Natural killer cell (primary cell): ENCODE data around the gene MAP2K2. TPM values are rescaled to one million over a fixed set of nuclear protein-coding genes. Genes with fewer than 3 reads are reported as not detected.
"Not testable (repeated sequence)": the region's sequence is repeated elsewhere in the genome, so short reads cannot be mapped to it uniquely, and the experiment has no call there.

Experiments used
- ATAC-seq, 3 donors: fragments of 150-1000 bp in 2 of 3; fragments of 200-7000 bp in 1 of 3; cut with Tn5 transposase; 1 replicate in 1 of 3; 2 replicates in 2 of 3; pipeline ENCODE4 v1.10.0; 2021; ENCODE audit warnings: mild to moderate bottlenecking in 2 of 3, moderate library complexity in 2 of 3
- DNase-seq, 2 donors: peaks; one replicate each; pipeline versions ENCODE4 v3.0.0 to v3.0.0-alpha.2; 2013 to 2021; ENCODE audit warnings: mixed read lengths in 1 of 2
- H3K27ac ChIP-seq: one replicate; pipeline ENCODE4 v1.5.1; 2013; ENCODE audit warnings: mild to moderate bottlenecking, low read length
- H3K27me3 ChIP-seq: one replicate; pipeline ENCODE4 v1.6.1; 2013; ENCODE audit warnings: low read length; ENCODE audit not compliant: control insufficient read depth, insufficient read depth
- H3K36me3 ChIP-seq: one replicate; pipeline ENCODE4 v1.6.1; 2013; ENCODE audit warnings: low read length; ENCODE audit not compliant: control insufficient read depth, insufficient read depth
- H3K4me1 ChIP-seq: one replicate; pipeline ENCODE4 v1.6.1; 2013; ENCODE audit warnings: low read length; ENCODE audit not compliant: control insufficient read depth, insufficient read depth
- H3K4me3 ChIP-seq: one replicate; pipeline ENCODE4 v1.5.1; 2013; ENCODE audit warnings: low read length
- H3K9me3 ChIP-seq: one replicate; pipeline ENCODE4 v1.6.1; 2013; ENCODE audit warnings: low read length; ENCODE audit not compliant: control insufficient read depth, insufficient read depth
- H3K27ac Mint-ChIP-seq, 2 donors: one replicate each; pipeline ENCODE4 v1.8.0; 2022; ENCODE audit warnings: mild to moderate bottlenecking in 2 of 2, mixed read lengths in 2 of 2, moderate library complexity in 1 of 2
- H3K27me3 Mint-ChIP-seq, 2 donors: one replicate each; pipeline ENCODE4 v1.8.0; 2022; ENCODE audit warnings: low read depth in 2 of 2, mixed read lengths in 2 of 2
- H3K36me3 Mint-ChIP-seq: one replicate; pipeline ENCODE4 v1.8.0; 2022; ENCODE audit warnings: mixed read lengths
- H3K4me1 Mint-ChIP-seq, 2 donors: one replicate each; pipeline ENCODE4 v1.8.0; 2022; ENCODE audit warnings: mixed read lengths in 2 of 2
- H3K4me3 Mint-ChIP-seq: one replicate; pipeline ENCODE4 v1.8.0; 2022; ENCODE audit warnings: mild to moderate bottlenecking, moderate library complexity, mixed read lengths
- H3K9me3 Mint-ChIP-seq, 2 donors: one replicate each; pipeline ENCODE4 v1.8.0; 2022; ENCODE audit warnings: mixed read lengths in 2 of 2
- CTCF ChIP-seq: fragments of 200-600 bp; IDR thresholded peaks from one replicate; pipeline ENCODE4 v1.8.0; 2022; ENCODE audit warnings: antibody characterized with exemption
- WGBS: methylation state at CpG from one replicate; pipeline ENCODE4 v1.1.7; 2013; ENCODE audit warnings: missing lambda C conversion rate; ENCODE audit not compliant: insufficient coverage; 5-methylcytosine and 5-hydroxymethylcytosine counted together
- intact Hi-C: fragments of 100-400 bp; cut with micrococcal nuclease; formaldehyde crosslinking; loops from one replicate; pipeline ENCODE4 v1.14.2; 2022
- total RNA-seq, 4 donors: library from RNA; stranded (reverse); fragments of 120-200 nt in 1 of 4; gene quantifications; one replicate each; pipeline versions ENCODE4 v1.2.3 to v1.2.4, GENCODE V29; 2013 to 2022

MAP2K2 gene
- total RNA-seq, 3 donors from 2014 or later (not counting 1 experiment from before 2014, with no cell fraction given) = 137 to 154 (median 152) TPM

GRCh38 chr19:4164262-4164661 is 40.3 kb upstream of the MAP2K2 start:
- intact Hi-C loops = no loop called here
- WGBS = 74% methylated on average over 11 of the region's 11 CpGs
- DNase-seq (no peak), ATAC-seq (no peak)
- H3K36me3 ChIP-seq = no peaks in the 10 kb centered on the region
- no peak overlapping the region for H3K4me3 ChIP-seq
- H3K4me1 Mint-ChIP-seq = no peaks in the 10 kb centered on the region
- no peaks in the 10 kb centered on the region for H3K9me3 ChIP-seq
- no peak overlapping the region for H3K27ac Mint-ChIP-seq
- H3K4me1 ChIP-seq = no peaks in the 10 kb centered on the region
- no peak overlapping the region for H3K4me3 Mint-ChIP-seq
- H3K27ac ChIP-seq = no peak overlapping the region
- no peaks in the 10 kb centered on the region for H3K9me3 Mint-ChIP-seq
- TF ChIP-seq CTCF = no peak
- H3K36me3 Mint-ChIP-seq = no peaks in the 10 kb centered on the region
- peaks cover 0 to 7% of the 10 kb centered on the region in 2 donors for H3K27me3 Mint-ChIP-seq
- H3K27me3 ChIP-seq = no peaks in the 10 kb centered on the region

- ATAC-seq (no peak), DNase-seq (no peak)
- H3K36me3 ChIP-seq = no peaks in the 10 kb centered on the region
- no peaks in the 10 kb centered on the region for H3K9me3 ChIP-seq
- H3K27ac Mint-ChIP-seq = no peak overlapping the region
- no peaks in the 10 kb centered on the region for H3K27me3 ChIP-seq
- no peak overlapping the region for H3K27ac ChIP-seq
- no peak overlapping the region for H3K4me3 ChIP-seq
- H3K4me1 ChIP-seq = no peaks in the 10 kb centered on the region
- 88% methylated on average over 7 of the region's 7 CpGs for WGBS
- H3K27me3 Mint-ChIP-seq = no peaks in the 10 kb centered on the region
- H3K4me3 Mint-ChIP-seq = no peak overlapping the region
- no peak for TF ChIP-seq CTCF
- no peaks in the 10 kb centered on the region for H3K9me3 Mint-ChIP-seq
- H3K4me1 Mint-ChIP-seq = no peaks in the 10 kb centered on the region
- intact Hi-C loops = no loop called here
- no peaks in the 10 kb centered on the region for H3K36me3 Mint-ChIP-seq
Observed at GRCh38 chr19:4161415-4162077, 37.6 kb upstream of the MAP2K2 start.

GRCh38 chr19:4157971-4158370 is 34.0 kb upstream of the MAP2K2 start:
- H3K36me3 Mint-ChIP-seq, intact Hi-C loops, H3K36me3 ChIP-seq, H3K4me1 Mint-ChIP-seq, H3K4me3 Mint-ChIP-seq, ATAC-seq, H3K27me3 Mint-ChIP-seq, H3K4me3 ChIP-seq, DNase-seq, H3K9me3 ChIP-seq, H3K27ac ChIP-seq, H3K9me3 Mint-ChIP-seq, H3K27me3 ChIP-seq, H3K4me1 ChIP-seq, H3K27ac Mint-ChIP-seq: not testable (repeated sequence)
- WGBS = 88% methylated on average over 8 of the region's 8 CpGs

- H3K36me3 Mint-ChIP-seq = no peaks in the 10 kb centered on the region
- DNase-seq (no peak), ATAC-seq (no peak)
- H3K27me3 Mint-ChIP-seq = no peaks in the 10 kb centered on the region
- Histone ChIP-seq H3K4me1 (peaks cover 6% of the 10 kb centered on the region), H3K9me3 (no peaks in the 10 kb centered on the region), H3K27ac (no peak overlapping the region), H3K4me3 (no peak overlapping the region), H3K36me3 (no peaks in the 10 kb centered on the region), H3K27me3 (no peaks in the 10 kb centered on the region)
- H3K4me3 Mint-ChIP-seq = no peak overlapping the region
- intact Hi-C loops = no loop called here
- no peaks in the 10 kb centered on the region for H3K9me3 Mint-ChIP-seq
- H3K4me1 Mint-ChIP-seq = peaks cover 7 to 9% of the 10 kb centered on the region in 2 donors
- no peak overlapping the region for H3K27ac Mint-ChIP-seq
- 84% methylated on average over 6 of the region's 6 CpGs for WGBS
- no peak for TF ChIP-seq CTCF
Observed at GRCh38 chr19:4157164-4157563, 33.2 kb upstream of the MAP2K2 start.
